Aorta (tissue), 5 donors: ENCODE measurements around the gene RETREG3. TPM values are rescaled to one million over a fixed set of nuclear protein-coding genes. Genes with fewer than 3 reads are reported as not detected.

Experiments used
- ATAC-seq: fragments of 200-7000 bp; cut with Tn5 transposase; one replicate; pipeline ENCODE4 v1.9.1; 2022; ENCODE audit warnings: moderate library complexity; ENCODE audit not compliant: low FRiP score
- DNase-seq, 2 donors: peaks; one replicate each; pipeline ENCODE4 v3.0.0-alpha.2; 2020
- H3K27ac ChIP-seq, 2 donors: one replicate each; pipeline ENCODE4 v1.5.1; 2013; ENCODE audit warnings: low read length in 2 of 2, mild to moderate bottlenecking in 2 of 2, moderate library complexity in 2 of 2, control low read depth in 1 of 2, inconsistent platforms in 1 of 2, low read depth in 1 of 2
- H3K27me3 ChIP-seq, 2 donors: one replicate each; pipeline ENCODE4 v1.6.1; 2013; ENCODE audit warnings: control low read depth in 1 of 2, low read length in 1 of 2, mild to moderate bottlenecking in 1 of 2, moderate library complexity in 1 of 2; ENCODE audit not compliant: insufficient read depth in 2 of 2, control insufficient read depth in 1 of 2
- H3K36me3 ChIP-seq, 2 donors: one replicate each; pipeline ENCODE4 v1.6.1; 2013; ENCODE audit warnings: control low read depth in 1 of 2, low read length in 1 of 2, mild to moderate bottlenecking in 1 of 2; ENCODE audit not compliant: insufficient read depth in 2 of 2, control insufficient read depth in 1 of 2
- H3K4me1 ChIP-seq, 2 donors: one replicate each; pipeline ENCODE4 v1.6.1; 2013; ENCODE audit warnings: low read length in 2 of 2, control low read depth in 1 of 2, mild to moderate bottlenecking in 1 of 2, moderate library complexity in 1 of 2; ENCODE audit not compliant: insufficient read depth in 2 of 2, control insufficient read depth in 1 of 2
- H3K4me3 ChIP-seq, 2 donors: one replicate each; pipeline ENCODE4 v1.5.1; 2013; ENCODE audit warnings: low read length in 2 of 2, control low read depth in 1 of 2, mild to moderate bottlenecking in 1 of 2
- H3K9me3 ChIP-seq: one replicate; pipeline ENCODE4 v1.6.1; 2013; ENCODE audit warnings: mild to moderate bottlenecking, low read length; ENCODE audit not compliant: control insufficient read depth
- whole genome bisulfite sequencing, 2 donors: extraction: QIAGEN DNeasy Blood & Tissue Kit; methylation state at CpG; one replicate each; pipeline ENCODE4 v1.1.7; 2013; 5-methylcytosine and 5-hydroxymethylcytosine counted together
- intact Hi-C, 2 donors: fragments of 100-400 bp; cut with DNase I; formaldehyde crosslinking; loops; one replicate each; pipeline versions ENCODE4 v1.14.2 to v1.15.0; 2022
- polyA plus RNA-seq, 2 donors: library from polyadenylated mRNA; stranded (reverse); fragments of 200-250 nt; gene quantifications; one replicate each; pipeline ENCODE4 v1.2.3, GENCODE V29; 2013
- total RNA-seq, 2 donors: library from RNA; stranded (reverse); fragmentation: NEBNext Ultra II Directional; extraction: Animal tissue kit (Norgen Biotek cat#: 25700); gene quantifications; one replicate each; pipeline ENCODE4 v1.2.1, GENCODE V29; 2021
- donor health status: healthy with polysubstance abuse.
- donor health status: Bipolar disorder and iron deficiency.
- donor health status: DM: no; HTN: no; CAD: no.
- donor health status: DM: no; HTN: no; CAD: no.
- donor health status: DM: yes; HTN: yes; CAD: no.

RETREG3 gene
- total and polyA plus RNA-seq, 4 donors = 11.5 to 54.1 (median 35.3) TPM

DNA sequence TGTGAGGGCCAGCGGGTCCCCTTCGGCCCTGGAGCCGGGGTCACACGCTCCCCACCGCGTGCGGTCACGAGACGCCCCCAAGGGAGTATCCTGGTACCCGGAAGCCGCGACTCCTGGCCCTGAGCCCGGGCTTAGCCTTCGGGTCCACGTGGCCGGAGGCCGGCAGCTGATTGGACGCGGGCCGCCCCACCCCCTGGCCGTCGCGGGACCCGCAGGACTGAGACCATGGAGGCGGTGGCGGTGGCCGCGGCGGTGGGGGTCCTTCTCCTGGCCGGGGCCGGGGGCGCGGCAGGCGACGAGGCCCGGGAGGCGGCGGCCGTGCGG lies 73.2 kb downstream of the RETREG3 start, which contains the start of gene NAGLU:
NAGLU (plus strand) TSS at position 194 of the 324 bp plus-strand sequence; CDS start at position 226, 32 bp downstream.
- peak within 1 kb of the TSS in 1 of 2 donors; percentile 87 for H3K27ac ChIP-seq
- 1% methylated on average over 31 to 40 of the region's 40 CpGs for WGBS, 2 donors
- H3K4me3 ChIP-seq = peak within 1 kb of the TSS; percentile 77 to 81
- H3K27me3 ChIP-seq = no peaks in the 10 kb centered on the region
- no peaks in the 10 kb centered on the region for H3K9me3 ChIP-seq
- no peaks in the 10 kb centered on the region for H3K4me1 ChIP-seq
- intact Hi-C loops = loop anchor here in 1 of 2 donors (1.0 kb wide), 1 partner anchor 18 kb away; no protein-coding TSS in a partner anchor
- DNase-seq (peak; percentile 99), ATAC-seq (peak; percentile 93)
- no peaks in the 10 kb centered on the region for H3K36me3 ChIP-seq

- Histone ChIP-seq H3K36me3 (no peaks in the 10 kb centered on the region), H3K4me1 (no peaks in the 10 kb centered on the region), H3K27ac (peak overlapping the region in 1 of 2 donors; percentile 87), H3K4me3 (no peak overlapping the region), H3K27me3 (no peaks in the 10 kb centered on the region), H3K9me3 (no peaks in the 10 kb centered on the region)
- intact Hi-C loops = loop anchor here in 1 of 2 donors (1.0 kb wide), 1 partner anchor 19 kb away; no protein-coding TSS in a partner anchor
- no peak for DNase-seq
- no peak for ATAC-seq
- WGBS, 2 donors = 40% methylated on average over 26 of the region's 26 CpGs
Observed at GRCh38 chr17:42535155-42536047, 73.8 kb downstream of the RETREG3 start.

GRCh38 chr17:42531455-42532354 lies 77.5 kb downstream of the RETREG3 start:
- Histone ChIP-seq H3K27me3 (no peaks in the 10 kb centered on the region), H3K27ac (peak overlapping the region; percentile 69 to 85), H3K4me1 (no peaks in the 10 kb centered on the region), H3K9me3 (no peaks in the 10 kb centered on the region), H3K4me3 (peak overlapping the region; percentile 21 to 52), H3K36me3 (no peaks in the 10 kb centered on the region)
- ATAC-seq (peak; percentile 34), DNase-seq (peak; percentile 78 to 88)
- intact Hi-C loops = no loop called here
- 12 to 25% methylated on average over 28 to 60 of the region's 60 CpGs for WGBS, 2 donors

GRCh38 chr17:42530952-42531454 lies 78.2 kb downstream of the RETREG3 start:
- DNase-seq (no peak), ATAC-seq (no peak)
- Histone ChIP-seq H3K36me3 (no peaks in the 10 kb centered on the region), H3K27me3 (no peaks in the 10 kb centered on the region), H3K9me3 (no peaks in the 10 kb centered on the region), H3K4me1 (no peaks in the 10 kb centered on the region), H3K4me3 (no peak overlapping the region), H3K27ac (peak overlapping the region in 1 of 2 donors; percentile 17)
- WGBS, 2 donors = 85 to 89% methylated on average over 2 of the region's 2 CpGs
- intact Hi-C loops = no loop called here

Other genes starting within 250 kb of the RETREG3 start
- gene STAT3, start 220.9 kb downstream of the RETREG3 start, total RNA-seq = 100 to 1,000 TPM; 279 to 297 TPM
- gene STAT3, start 220.9 kb downstream of the RETREG3 start, polyA plus RNA-seq = 10 to 100 TPM; 34.1 to 78.3 TPM
- gene CAVIN1, start 186.1 kb downstream of the RETREG3 start, total RNA-seq = 100 to 1,000 TPM; 569 to 643 TPM
- 100 to 1,000 TPM; 350 to 422 TPM for gene CAVIN1, start 186.1 kb downstream of the RETREG3 start, polyA plus RNA-seq
- 100 to 1,000 TPM in 1 of 2 donors, 10 to 100 TPM in 1; 96.2 to 111 TPM for gene ATP6V0A1, start 150.5 kb downstream of the RETREG3 start, total RNA-seq
- gene ATP6V0A1, start 150.5 kb downstream of the RETREG3 start, polyA plus RNA-seq = 10 to 100 TPM; 13.4 to 47.5 TPM
- gene NAGLU, start 73.1 kb downstream of the RETREG3 start, total RNA-seq = 10 to 100 TPM; 38.8 to 41.9 TPM
- gene NAGLU, start 73.1 kb downstream of the RETREG3 start, polyA plus RNA-seq = 10 to 100 TPM; 22.3 to 75.0 TPM
- 1 to 10 TPM in 1 of 2 donors, under 1 TPM in 1; 0.62 to 1.3 TPM for gene HSD17B1, start 56.5 kb downstream of the RETREG3 start, total RNA-seq
- gene HSD17B1, start 56.5 kb downstream of the RETREG3 start, polyA plus RNA-seq = 1 to 10 TPM in 1 of 2 donors, under 1 TPM in 1; 0.50 to 7.6 TPM
- gene COASY, start 47.2 kb downstream of the RETREG3 start, total RNA-seq = 10 to 100 TPM; 34.0 to 43.2 TPM
- gene COASY, start 47.2 kb downstream of the RETREG3 start, polyA plus RNA-seq = 10 to 100 TPM; 23.0 to 89.5 TPM
- gene MLX, start 42.3 kb downstream of the RETREG3 start, total RNA-seq = 10 to 100 TPM; 31.9 to 34.2 TPM
- gene MLX, start 42.3 kb downstream of the RETREG3 start, polyA plus RNA-seq = 10 to 100 TPM; 33.8 to 38.6 TPM
- gene PSMC3IP, start 31.6 kb downstream of the RETREG3 start, total RNA-seq = 1 to 10 TPM; 3.9 to 5.2 TPM
- 10 to 100 TPM in 1 of 2 donors, 1 to 10 TPM in 1; 3.8 to 14.4 TPM for gene PSMC3IP, start 31.6 kb downstream of the RETREG3 start, polyA plus RNA-seq
- gene TUBG1, start 309 bp upstream of the RETREG3 start, total RNA-seq = 10 to 100 TPM; 21.5 to 24.9 TPM
- gene TUBG1, start 309 bp upstream of the RETREG3 start, polyA plus RNA-seq = 10 to 100 TPM; 15.7 to 19.5 TPM
- 10 to 100 TPM; 23.4 to 42.6 TPM for gene TUBG2, start 49.9 kb upstream of the RETREG3 start, total RNA-seq
- 10 to 100 TPM; 23.9 to 72.2 TPM for gene TUBG2, start 49.9 kb upstream of the RETREG3 start, polyA plus RNA-seq
- gene PLEKHH3, start 67.6 kb upstream of the RETREG3 start, total RNA-seq = 10 to 100 TPM; 27.0 to 47.5 TPM
- 10 to 100 TPM; 10.0 to 59.3 TPM for gene PLEKHH3, start 67.6 kb upstream of the RETREG3 start, polyA plus RNA-seq
- gene CCR10, start 72.5 kb upstream of the RETREG3 start, total RNA-seq = 1 to 10 TPM; 2.5 to 3.4 TPM
- 1 to 10 TPM in 1 of 2 donors, under 1 TPM in 1; 0.50 to 3.7 TPM for gene CCR10, start 72.5 kb upstream of the RETREG3 start, polyA plus RNA-seq
- gene CNTNAP1, start 73.2 kb upstream of the RETREG3 start, total RNA-seq = 10 to 100 TPM in 1 of 2 donors, 1 to 10 TPM in 1; 7.6 to 25.8 TPM
- 10 to 100 TPM in 1 of 2 donors, 1 to 10 TPM in 1; 1.0 to 11.5 TPM for gene CNTNAP1, start 73.2 kb upstream of the RETREG3 start, polyA plus RNA-seq
- 10 to 100 TPM; 62.5 to 72.4 TPM for gene EZH1, start 135.7 kb upstream of the RETREG3 start, total RNA-seq
- gene EZH1, start 135.7 kb upstream of the RETREG3 start, polyA plus RNA-seq = 10 to 100 TPM; 22.4 to 41.7 TPM
- 10 to 100 TPM; 27.1 to 77.7 TPM for gene RAMP2, start 151.9 kb upstream of the RETREG3 start, total RNA-seq
- 10 to 100 TPM in 1 of 2 donors, 1 to 10 TPM in 1; 8.1 to 14.5 TPM for gene RAMP2, start 151.9 kb upstream of the RETREG3 start, polyA plus RNA-seq
- 10 to 100 TPM; 31.2 to 33.8 TPM for gene VPS25, start 164.1 kb upstream of the RETREG3 start, total RNA-seq
- 10 to 100 TPM; 45.5 to 46.8 TPM for gene VPS25, start 164.1 kb upstream of the RETREG3 start, polyA plus RNA-seq
- gene WNK4, start 171.2 kb upstream of the RETREG3 start, total RNA-seq = under 1 TPM; 0.19 to 0.24 TPM
- 1 to 10 TPM in 1 of 2 donors, not detected in 1; 1.1 TPM for gene WNK4, start 171.2 kb upstream of the RETREG3 start, polyA plus RNA-seq
- gene COA3, start 189.3 kb upstream of the RETREG3 start, total RNA-seq = 10 to 100 TPM; 31.7 to 34.8 TPM
- gene COA3, start 189.3 kb upstream of the RETREG3 start, polyA plus RNA-seq = 100 to 1,000 TPM in 1 of 2 donors, 10 to 100 TPM in 1; 75.9 to 117 TPM
- under 1 TPM in 1 of 2 donors, not detected in 1; 0.81 TPM for gene CNTD1, start 189.5 kb upstream of the RETREG3 start, total RNA-seq
- gene CNTD1, start 189.5 kb upstream of the RETREG3 start, polyA plus RNA-seq = 1 to 10 TPM in 1 of 2 donors, under 1 TPM in 1; 0.33 to 2.1 TPM
- gene BECN1, start 214.9 kb upstream of the RETREG3 start, total RNA-seq = 10 to 100 TPM; 66.9 to 76.9 TPM
- gene BECN1, start 214.9 kb upstream of the RETREG3 start, polyA plus RNA-seq = 100 to 1,000 TPM in 1 of 2 donors, 10 to 100 TPM in 1; 67.8 to 105 TPM
- 10 to 100 TPM; 57.7 to 69.8 TPM for gene PSME3, start 224.0 kb upstream of the RETREG3 start, total RNA-seq
- 10 to 100 TPM; 41.1 to 58.6 TPM for gene PSME3, start 224.0 kb upstream of the RETREG3 start, polyA plus RNA-seq
- gene AOC2, start 235.2 kb upstream of the RETREG3 start, total RNA-seq = 1 to 10 TPM; 1.8 to 2.6 TPM
- under 1 TPM; 0.25 to 0.38 TPM for gene AOC2, start 235.2 kb upstream of the RETREG3 start, polyA plus RNA-seq
- 100 to 1,000 TPM; 270 to 344 TPM for gene AOC3, start 241.8 kb upstream of the RETREG3 start, total RNA-seq
- gene AOC3, start 241.8 kb upstream of the RETREG3 start, polyA plus RNA-seq = 100 to 1,000 TPM in 1 of 2 donors, 10 to 100 TPM in 1; 82.1 to 107 TPM